HG03196 (cell line): ENCODE measurements around the gene AASDH.

Source experiments
- ATAC-seq: cut with Tn5 transposase; IDR thresholded peaks from one replicate; pipeline ENCODE4 v1.9.1; 2021; ENCODE audit not compliant: unreplicated experiment

The AASDH gene

DNA sequence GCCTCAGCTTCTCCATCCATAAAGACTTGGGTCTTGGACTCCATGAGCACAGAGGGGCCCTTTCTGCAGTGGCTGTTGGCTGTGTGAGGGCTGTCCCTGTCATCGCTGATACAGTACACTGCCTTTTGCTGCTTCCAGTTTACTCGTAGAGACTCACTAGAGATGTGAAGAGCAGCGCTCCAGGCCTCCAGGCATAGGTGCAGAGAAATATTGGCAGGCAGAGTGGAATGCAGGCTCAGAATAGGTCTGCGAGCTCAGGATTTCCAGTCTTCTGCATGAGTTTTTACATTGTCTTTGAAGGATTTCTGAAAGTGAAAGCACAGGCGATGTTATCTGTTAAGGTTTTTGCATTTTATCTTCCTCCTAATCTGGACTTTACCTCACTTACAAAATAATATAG lies 97.4 kb downstream of the AASDH start:
- ATAC-seq = no peak

DNA sequence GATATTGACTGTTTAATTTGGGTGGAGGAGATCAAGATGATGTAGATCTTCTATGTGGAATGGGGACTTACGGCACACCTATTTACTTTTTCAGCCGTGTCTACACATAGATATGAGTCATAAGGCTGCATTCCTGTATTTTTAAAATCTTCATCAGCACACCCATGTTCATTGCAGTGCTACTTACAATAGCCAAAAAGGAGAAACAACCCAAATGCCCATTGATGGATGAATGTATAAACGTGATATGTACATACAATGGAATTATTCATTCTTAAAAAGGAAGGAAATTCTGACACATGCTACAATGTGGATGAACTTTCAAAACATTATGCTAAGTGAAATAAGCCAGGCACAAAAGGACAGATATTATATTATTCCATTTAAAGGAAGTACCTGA lies 98.6 kb downstream of the AASDH start:
- ATAC-seq = no peak
